Fibroblast of the aortic adventitia (primary cell): Measurements from ENCODE around the gene OPA1. TPM values are rescaled to one million over a fixed set of nuclear protein-coding genes. Genes with fewer than 3 reads are reported as not detected.
A peak's percentile ranks its signal among the peaks of the same experiment; 100 is the strongest.

Experiments
- DNase-seq: peaks from one replicate; pipeline ENCODE4 v3.0.0-alpha.2; 2010; ENCODE audit warnings: low read depth
- H3K4me3 ChIP-seq: 2 replicates; pipeline ENCODE4 v1.5.1; 2011; ENCODE audit warnings: low read depth, mild to moderate bottlenecking, control low read depth, low read length, moderate library complexity
- CTCF ChIP-seq: IDR thresholded peaks from 2 replicates; pipeline ENCODE4 v1.5.1; 2011; ENCODE audit warnings: mild to moderate bottlenecking, low read length, control low read depth, inconsistent platforms; ENCODE audit not compliant: insufficient read depth
- total RNA-seq: library from RNA; depleted of rRNA; stranded (reverse); fragments of >200 nt; gene quantifications from 2 replicates; pipeline ENCODE4 v1.2.3, GENCODE V29; 2012; ENCODE audit warnings: low replicate concordance

The OPA1 gene
- total RNA-seq, 1 donor = 53.0 TPM

GRCh38 chr3:193693774-193694173 lies 100.8 kb downstream of the OPA1 start:
- no peak overlapping the region for H3K4me3 ChIP-seq
- DNase-seq = no peak
- no peak for TF ChIP-seq CTCF

DNA sequence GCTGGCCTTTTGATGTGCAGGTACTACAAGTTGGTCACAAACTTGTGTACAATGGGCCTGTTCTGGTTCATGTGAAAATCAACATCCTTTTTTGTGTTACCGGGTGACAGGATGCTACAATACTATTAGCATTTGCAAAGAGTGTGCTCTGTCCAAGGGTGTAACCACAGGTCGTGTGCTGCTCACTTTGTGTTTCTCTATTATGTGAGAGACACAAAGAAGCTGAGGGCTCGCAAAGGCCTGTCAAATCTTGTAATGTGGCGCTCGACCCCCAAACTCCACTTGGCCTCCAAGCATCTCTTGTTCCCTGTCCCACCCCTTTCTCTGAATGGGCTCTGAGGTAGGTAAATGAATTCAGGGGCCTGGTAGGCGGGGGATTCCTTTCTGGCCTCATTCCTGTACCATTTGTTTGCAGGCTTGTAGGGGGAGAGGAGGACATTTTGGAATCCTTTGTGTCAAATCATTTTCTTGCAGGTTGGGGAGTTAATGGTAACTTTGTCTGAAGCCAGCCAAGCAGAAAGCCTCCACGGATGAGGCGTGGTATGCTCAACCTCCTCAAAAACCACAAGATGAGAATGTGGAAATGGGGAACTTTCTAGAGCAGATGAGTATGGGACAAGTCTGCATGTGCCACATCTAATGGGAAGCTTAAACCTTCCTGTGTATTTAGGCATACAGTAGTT lies 109.1 kb downstream of the OPA1 start:
- no peak for TF ChIP-seq CTCF
- DNase-seq = peak; percentile 11
- no peak overlapping the region for H3K4me3 ChIP-seq

GRCh38 chr3:193702967-193703366 lies 110.0 kb downstream of the OPA1 start:
- no peak for TF ChIP-seq CTCF
- DNase-seq = peak; percentile 71
- H3K4me3 ChIP-seq = no peak overlapping the region

DNA sequence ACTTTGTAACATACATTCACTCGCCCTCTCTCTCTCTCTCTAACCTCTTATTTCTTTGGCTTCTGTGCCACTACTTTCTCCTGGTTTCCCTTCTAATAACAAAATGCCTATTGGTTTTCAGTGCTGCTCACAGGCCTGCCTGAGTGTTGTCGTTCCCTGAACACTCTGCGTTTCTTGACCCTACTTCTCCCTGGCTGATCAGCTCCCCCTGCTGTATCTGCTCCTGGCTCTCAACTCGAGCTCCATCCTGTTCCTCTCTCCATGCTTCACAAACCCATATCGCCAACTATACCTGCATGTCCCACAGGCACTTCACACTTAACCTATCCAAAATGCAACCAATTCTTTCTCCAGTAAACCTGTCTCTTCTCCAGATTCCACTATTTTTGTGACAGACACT lies 111.4 kb downstream of the OPA1 start:
- no peak for TF ChIP-seq CTCF
- DNase-seq = no peak

DNA sequence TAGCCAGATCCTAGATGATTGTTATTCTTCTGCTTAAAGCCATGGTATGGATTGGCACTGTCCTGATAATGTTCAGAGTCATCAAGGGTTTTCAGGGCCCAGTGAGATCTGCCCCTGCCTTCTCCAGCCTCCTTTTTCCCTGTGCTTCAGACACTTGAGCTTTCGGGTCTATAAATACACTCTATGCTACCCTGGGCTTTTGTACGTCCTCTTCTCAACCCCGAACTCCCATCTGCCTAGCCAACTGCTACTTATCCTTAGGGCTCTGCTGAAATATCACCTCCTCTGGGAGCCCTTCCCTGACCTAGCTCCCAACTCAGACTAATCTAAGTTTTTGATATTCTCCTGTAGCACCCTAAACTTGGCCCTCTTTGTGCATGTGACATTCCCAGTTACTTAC lies 115.3 kb downstream of the OPA1 start:
- TF ChIP-seq CTCF = no peak
- H3K4me3 ChIP-seq = no peak overlapping the region
- DNase-seq = no peak

More for the DNA sequence above, 111.4 kb downstream of the OPA1 start:
- no peak overlapping the region for H3K4me3 ChIP-seq

DNA sequence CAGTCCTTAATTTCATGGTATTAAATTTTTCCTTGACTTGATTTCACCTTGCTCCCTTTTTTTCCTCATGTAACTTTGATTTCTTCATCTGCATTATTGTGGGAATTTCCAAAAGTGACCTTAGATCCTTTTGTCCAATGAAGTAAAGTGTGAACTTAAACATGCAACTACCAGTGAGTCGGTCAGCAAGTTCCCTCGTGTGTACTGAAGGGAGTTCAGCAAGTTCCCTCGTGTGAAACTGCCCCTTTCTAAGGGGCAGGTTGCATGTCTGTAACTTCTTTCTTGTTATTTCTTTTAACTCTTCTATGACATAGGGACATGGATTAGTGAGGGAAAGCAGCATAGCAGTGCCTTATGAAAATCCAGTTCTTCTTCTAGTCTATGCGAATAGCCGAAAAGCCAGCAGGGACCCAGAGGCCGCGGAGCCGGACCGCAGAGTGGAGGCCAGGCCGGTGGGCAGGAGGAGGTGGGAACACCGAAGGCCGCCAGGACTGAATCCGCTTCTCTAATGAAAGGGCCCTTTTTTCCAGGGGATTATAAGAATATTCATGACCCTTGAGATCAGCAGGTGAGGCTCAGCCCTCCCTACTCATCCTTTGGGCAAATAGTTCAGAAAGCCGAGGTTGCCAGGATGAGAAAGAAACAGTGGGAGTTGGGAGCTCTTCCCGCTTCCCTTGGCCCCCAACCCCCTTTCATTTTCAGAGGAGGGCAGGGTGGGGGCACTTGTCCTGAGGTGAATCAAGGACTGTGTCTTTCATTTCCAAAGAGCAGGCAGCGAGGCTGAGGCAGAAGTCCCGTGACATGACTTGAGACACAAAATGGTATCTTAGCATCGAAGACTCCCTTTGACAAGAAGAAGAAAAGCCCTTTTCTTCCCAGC lies 117.5 kb downstream of the OPA1 start:
- TF ChIP-seq CTCF = no peak
- DNase-seq = no peak
- H3K4me3 ChIP-seq = no peak overlapping the region
